ENCODE results near the gene FRMD6. TPM values are rescaled to one million over a fixed set of nuclear protein-coding genes. Genes with fewer than 3 reads are reported as not detected.

FRMD6 gene
- total RNA-seq, 1 experiment from 2014 or later, result 9.6 TPM

DNA sequence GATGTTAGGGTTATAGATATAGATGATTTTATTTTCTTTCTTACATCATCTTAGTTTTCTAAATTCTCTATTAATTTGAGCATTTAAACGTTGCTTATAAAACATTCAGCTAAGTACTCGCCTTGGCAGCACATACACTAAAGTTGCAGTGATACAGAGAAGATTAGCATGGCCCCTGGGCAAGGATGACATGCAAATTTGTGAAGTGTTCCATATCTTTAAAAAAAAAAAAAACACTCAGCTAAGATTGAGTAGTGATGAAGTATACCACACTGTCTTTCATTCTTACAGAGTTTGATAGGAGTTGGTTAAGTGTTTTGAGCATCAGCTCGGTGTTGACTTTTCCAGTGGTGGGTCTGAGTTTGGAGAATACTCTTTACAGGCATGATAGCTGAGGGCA lies 72.3 kb downstream of the FRMD6 start:
- H4K5ac ChIP-seq (ENCODE audit: insufficient read length, low read depth, low read length), result no peak overlapping the region
- Mint-ChIP-seq H3K9me3 (no peaks in the 10 kb centered on the region), H3K27me3 (ENCODE audit: low read depth) (no peaks in the 10 kb centered on the region), H3K36me3 (ENCODE audit: insufficient read depth in 1 of 3, low read depth in 3 of 3) (peaks cover 0 to 22% (median 17%) of the 10 kb centered on the region in 3 experiments; a peak in 5 of 7 replicates), H3K27ac (no peak overlapping the region), H3K4me3 (no peak overlapping the region), H3K4me1 (peaks cover 3 to 4% of the 10 kb centered on the region in 2 experiments; a peak in 1 of 4 replicates)
- no peak overlapping the region for H3T11ph ChIP-seq (ENCODE audit: low read length)
- H3K18ac ChIP-seq (ENCODE audit: insufficient read length, low read depth, low read length), result no peak overlapping the region
- no peak overlapping the region for H3K27ac ChIP-seq (ENCODE audit: insufficient read length, low read depth, low read length)
- no peak overlapping the region for H2BK120ac ChIP-seq (ENCODE audit: low read depth, low read length, poor library complexity, severe bottlenecking)
- WGBS (ENCODE audit: extremely low coverage, insufficient read length, low lambda C conversion rate), result no CpG with 5 or more reads among the region's 3 CpGs
- no peaks in the 10 kb centered on the region for H3K9me3 ChIP-seq (ENCODE audit: control insufficient read depth, low read depth, low read length)
- no peak overlapping the region for H3K56ac ChIP-seq (ENCODE audit: insufficient read length, low read depth, low read length)
- H2BK5ac ChIP-seq (ENCODE audit: insufficient read length, low read length), result no peak overlapping the region
- no peaks in the 10 kb centered on the region for H3K27me3 ChIP-seq (ENCODE audit: insufficient read depth, low read length)
- H2AFZ ChIP-seq (ENCODE audit: low read length), result no peak overlapping the region
- no peak for DNase-seq
- H3K4me1 ChIP-seq (ENCODE audit: insufficient read depth, low read length), result no peaks in the 10 kb centered on the region
- H2BK12ac ChIP-seq (ENCODE audit: insufficient read length, low read depth, low read length), result no peak overlapping the region
- H3K4ac ChIP-seq (ENCODE audit: low read depth, low read length), result no peak overlapping the region
- TF ChIP-seq CTCF (conservative IDR thresholded peaks at IDR 0.05), result no peak
- no peaks in the 10 kb centered on the region for H3K79me2 ChIP-seq (ENCODE audit: insufficient read depth, low read length)
- no peak overlapping the region for H4K91ac ChIP-seq (ENCODE audit: insufficient read length, low read depth, low read length)
- H2BK20ac ChIP-seq (ENCODE audit: low read depth, low read length, poor library complexity, severe bottlenecking), result no peak overlapping the region
- no peak overlapping the region for H3K9ac ChIP-seq (ENCODE audit: extremely low read depth, insufficient read length, low read length)
- no peak overlapping the region for H3K23ac ChIP-seq (ENCODE audit: insufficient read length, low read depth, low read length)
- H3K23me2 ChIP-seq (ENCODE audit: insufficient read length, low read depth, low read length, poor library complexity, severe bottlenecking), result no peaks in the 10 kb centered on the region
- no peak overlapping the region for H4K8ac ChIP-seq (replicated peaks; ENCODE audit: insufficient read length, low read depth, low read length)
- no peak overlapping the region for H2BK15ac ChIP-seq (ENCODE audit: low read depth, low read length)
- no peaks in the 10 kb centered on the region for H3K79me1 ChIP-seq (ENCODE audit: insufficient read depth, low read depth, low read length, poor library complexity, severe bottlenecking)
- no peak overlapping the region for H2AK5ac ChIP-seq (ENCODE audit: insufficient read length, low read length)
- H3K4me2 ChIP-seq (ENCODE audit: insufficient read depth, insufficient read length, low read length), result no peak overlapping the region
- H3K14ac ChIP-seq (ENCODE audit: insufficient read depth, low read length), result no peak overlapping the region
- no peaks in the 10 kb centered on the region for H4K20me1 ChIP-seq (ENCODE audit: control insufficient read depth, insufficient read depth, insufficient read length)

All from H9 (cell line).